SK-N-SH (cell line): Measurements from ENCODE around the gene IPPK. TPM values are rescaled to one million over a fixed set of nuclear protein-coding genes. Genes with fewer than 3 reads are reported as not detected.

Source experiments
- CTCF ChIA-PET: fragments of 300-600, 350-600 bp; formaldehyde crosslinking; extraction: SDS; loops from one replicate; lab custom pipeline; 2021; lab: Yijun Ruan, JAX
- POLR2A ChIA-PET: fragments of 350-600 bp; sonication (Branson Sonifier 250); formaldehyde crosslinking; extraction: SDS; loops from one replicate; lab custom pipeline; 2020; ENCODE audit warnings: antibody characterized with exemption, inconsistent platforms; lab: Yijun Ruan, JAX
- DNase-seq: peaks from one replicate; pipeline ENCODE4 v3.0.0; 2012
- H2AFZ ChIP-seq: fragments of 200-600 bp; sonication (generic); 2 replicates; pipeline ENCODE4 v1.8.1; 2016; ENCODE audit warnings: antibody characterized with exemption, mild to moderate bottlenecking, low read depth
- H3F3A ChIP-seq: fragments of 200-600 bp; sonication (generic); replicated peaks from 2 replicates; pipeline ENCODE3; 2016; ENCODE audit warnings: antibody characterized with exemption, mild to moderate bottlenecking; ENCODE audit not compliant: insufficient read depth
- H3K27ac ChIP-seq, 2 experiments: fragments of 200-500 bp in 1 of 2; fragments of 200-600 bp in 1 of 2; sonication (Bioruptor generic) in 1 of 2; sonication (generic), shearing (Covaris generic) in 1 of 2; 2 replicates each; pipeline versions ENCODE4 v1.5.1 to v1.6.1; 2014 to 2016; ENCODE audit warnings: low read depth in 2 of 2, inconsistent platforms in 1 of 2, low read length in 1 of 2, mild to moderate bottlenecking in 1 of 2, mixed read lengths in 1 of 2
- H3K27me3 ChIP-seq: fragments of 200-600 bp; sonication (generic), shearing (Covaris generic); 2 replicates; pipeline ENCODE4 v1.6.1; 2016; ENCODE audit warnings: mixed run types; ENCODE audit not compliant: insufficient read depth
- H3K36me3 ChIP-seq, 2 experiments: fragments of 200-500 bp in 1 of 2; fragments of 200-600 bp in 1 of 2; sonication (Bioruptor generic) in 1 of 2; sonication (generic) in 1 of 2; replicated peaks in 1 of 2; 2 replicates each; pipeline versions ENCODE3 to v1.5.1; 2014 to 2016; ENCODE audit warnings: low read length in 1 of 2, mild to moderate bottlenecking in 1 of 2; ENCODE audit not compliant: insufficient read depth in 2 of 2, control insufficient read depth in 1 of 2
- H3K4me1 ChIP-seq, 2 experiments: fragments of 200-500 bp in 1 of 2; fragments of 200-600 bp in 1 of 2; sonication (Bioruptor generic) in 1 of 2; sonication (generic), shearing (Covaris generic) in 1 of 2; 2 replicates each; pipeline versions ENCODE4 v1.5.1 to v1.6.1; 2014 to 2016; ENCODE audit warnings: low read depth in 1 of 2, low read length in 1 of 2, mixed run types in 1 of 2; ENCODE audit not compliant: insufficient read depth in 2 of 2, control insufficient read depth in 1 of 2
- H3K4me2 ChIP-seq: fragments of 200-600 bp; sonication (generic), shearing (Covaris generic); 2 replicates; pipeline ENCODE4 v1.6.1; 2017; ENCODE audit warnings: mixed run types
- H3K4me3 ChIP-seq, 2 experiments: fragments of 200-500 bp in 1 of 2; fragments of 200-600 bp in 1 of 2; sonication (Bioruptor generic) in 1 of 2; sonication (generic), shearing (Covaris generic) in 1 of 2; 2 replicates each; pipeline versions ENCODE4 v1.5.1 to v1.8.1; 2014 to 2016; ENCODE audit warnings: low read depth in 2 of 2, inconsistent platforms in 1 of 2, low read length in 1 of 2, mild to moderate bottlenecking in 1 of 2, mixed read lengths in 1 of 2, moderate library complexity in 1 of 2
- H3K79me2 ChIP-seq: fragments of 200-600 bp; sonication (generic); 2 replicates; pipeline ENCODE4 v1.8.1; 2017; ENCODE audit warnings: mild to moderate bottlenecking; ENCODE audit not compliant: insufficient read depth
- H3K9ac ChIP-seq: fragments of 200-600 bp; sonication (generic); 2 replicates; pipeline ENCODE4 v1.6.1; 2017; ENCODE audit warnings: mixed run types
- H3K9me2 ChIP-seq: fragments of 200-600 bp; sonication (generic); 2 replicates; pipeline ENCODE4 v1.6.1; 2017; ENCODE audit warnings: mixed run types
- H3K9me3 ChIP-seq: fragments of 200-600 bp; sonication (generic); 2 replicates; pipeline ENCODE4 v1.6.1; 2017; ENCODE audit warnings: mixed run types, mild to moderate bottlenecking, moderate library complexity
- H4K20me1 ChIP-seq: fragments of 200-600 bp; sonication (generic); 2 replicates; pipeline ENCODE4 v1.6.1; 2017; ENCODE audit warnings: mild to moderate bottlenecking, mixed run types; ENCODE audit not compliant: insufficient read depth
- CTCF ChIP-seq: fragments of 200-600 bp; sonication (generic); IDR thresholded peaks from 2 replicates; pipeline ENCODE4 v1.6.1; 2017; ENCODE audit warnings: antibody characterized with exemption, mild to moderate bottlenecking, moderate library complexity
- ELF1 ChIP-seq: IDR thresholded peaks from 2 replicates; pipeline ENCODE4 v1.4.0; 2012
- FOXJ3 ChIP-seq: sonication (generic); formaldehyde crosslinking; IDR thresholded peaks from 2 replicates; pipeline ENCODE4 v1.5.1; 2020; ENCODE audit warnings: mild to moderate bottlenecking, missing genetic modification reagents
- FOXM1 ChIP-seq: IDR thresholded peaks from 2 replicates; pipeline ENCODE4 v1.4.0; 2012; ENCODE audit warnings: low read depth, mild to moderate bottlenecking
- GABPA ChIP-seq: IDR thresholded peaks from 2 replicates; pipeline ENCODE4 v1.4.0; 2012; ENCODE audit warnings: low read depth, mild to moderate bottlenecking
- JUND ChIP-seq: IDR thresholded peaks from 2 replicates; pipeline ENCODE4 v1.4.0; 2012
- MAX ChIP-seq: IDR thresholded peaks from 2 replicates; pipeline ENCODE4 v1.4.0; 2012; ENCODE audit warnings: low read depth
- MXI1 ChIP-seq: IDR thresholded peaks from 2 replicates; pipeline ENCODE4 v1.6.1; 2012; ENCODE audit warnings: mild to moderate bottlenecking, low read depth, low read length, improper control_type of control experiment
- NFIC ChIP-seq: IDR thresholded peaks from 2 replicates; pipeline ENCODE4 v1.4.0; 2012; ENCODE audit warnings: borderline replicate concordance
- NRF1 ChIP-seq: IDR thresholded peaks from 2 replicates; pipeline ENCODE4 v1.6.1; 2012; ENCODE audit warnings: low read depth, mild to moderate bottlenecking, low read length
- PBX3 ChIP-seq: IDR thresholded peaks from 2 replicates; pipeline ENCODE4; 2012
- POLR2AphosphoS5 ChIP-seq: IDR thresholded peaks from 2 replicates; pipeline ENCODE4 v1.6.1; 2012; ENCODE audit warnings: low read depth, low read length
- RAD21 ChIP-seq: IDR thresholded peaks from 2 replicates; pipeline ENCODE4 v1.6.1; 2012; ENCODE audit warnings: mild to moderate bottlenecking, low read length
- REST ChIP-seq: IDR thresholded peaks from 2 replicates; pipeline ENCODE4 v1.6.1; 2012; ENCODE audit warnings: mild to moderate bottlenecking, low read depth, low read length, moderate library complexity
- RXRA ChIP-seq: IDR thresholded peaks from 2 replicates; pipeline ENCODE4 v1.4.0; 2012; ENCODE audit warnings: low read depth, mild to moderate bottlenecking, borderline replicate concordance
- TEAD4 ChIP-seq: IDR thresholded peaks from 2 replicates; pipeline ENCODE4 v1.4.0; 2012; ENCODE audit warnings: mild to moderate bottlenecking, borderline replicate concordance; ENCODE audit not compliant: insufficient read depth
- USF1 ChIP-seq: IDR thresholded peaks from 2 replicates; pipeline ENCODE4 v1.4.0; 2012; ENCODE audit warnings: low read depth, borderline replicate concordance
- USF2 ChIP-seq: fragments of 150-350 bp; IDR thresholded peaks from 2 replicates; pipeline ENCODE4 v1.6.1; 2017; ENCODE audit warnings: antibody characterized with exemption, low read length, low read depth, borderline replicate concordance
- WGBS: methylation state at CpG from one replicate; pipeline ENCODE4 v1.1.6; 2017; ENCODE audit warnings: low lambda C conversion rate; 5-methylcytosine and 5-hydroxymethylcytosine counted together
- polyA plus RNA-seq, 3 experiments: library from polyadenylated mRNA; depleted of rRNA; stranded (reverse); fragments of >200 nt; gene quantifications; 2 replicates each; pipeline ENCODE4 v1.2.3, GENCODE V29; 2012

The IPPK gene
- polyA plus RNA-seq, 1 of the 3 experiments (the other 2 are of a cell fraction) = 16.5 TPM

GRCh38 chr9:92613268-92614122 lies 56.4 kb downstream of the IPPK start:
- peaks cover 0 to 10% of the 10 kb centered on the region in 2 experiments; a peak in 2 of 4 replicates for H3K4me1 ChIP-seq
- H3K4me3 ChIP-seq = no peak overlapping the region
- no peak overlapping the region for H3K27ac ChIP-seq
- CTCF ChIA-PET = interaction anchor here (0.7 to 1.7 kb wide), 2 partner anchors 20 to 174 kb away, joined by 4 read pairs; no protein-coding TSS in a partner anchor
- POLR2A ChIA-PET = no interaction called here
- WGBS = 97% methylated on average over 22 of the region's 23 CpGs
- H4K20me1 ChIP-seq = no peaks in the 10 kb centered on the region
- H3K79me2 ChIP-seq = no peaks in the 10 kb centered on the region
- no peak overlapping the region for H2AFZ ChIP-seq
- H3F3A ChIP-seq = no peaks in the 10 kb centered on the region
- TF ChIP-seq REST = no peak
- TF ChIP-seq RAD21 = no peak
- no peak for TF ChIP-seq CTCF
- no peak for TF ChIP-seq ELF1
- no peak for TF ChIP-seq NFIC
- no peak for TF ChIP-seq PBX3
- TF ChIP-seq RXRA = no peak
- TF ChIP-seq, all 33 proteins: peak for 0
- DNase-seq = no peak
- Histone ChIP-seq H3K9ac (no peak overlapping the region), H3K9me3 (no peaks in the 10 kb centered on the region), H3K4me2 (no peak overlapping the region), H3K27me3 (no peaks in the 10 kb centered on the region), H3K9me2 (no peaks in the 10 kb centered on the region), H3K36me3 (peaks cover 3 to 70% of the 10 kb centered on the region in 2 experiments)

- H3F3A ChIP-seq = no peaks in the 10 kb centered on the region
- H3K9me2 ChIP-seq = no peaks in the 10 kb centered on the region
- no peaks in the 10 kb centered on the region for H3K27me3 ChIP-seq
- H3K36me3 ChIP-seq = peaks cover 3 to 63% of the 10 kb centered on the region in 2 experiments
- no peak overlapping the region; a peak in 1 of 4 replicates for H3K27ac ChIP-seq
- H3K4me1 ChIP-seq = peaks cover 0 to 17% of the 10 kb centered on the region in 2 experiments; a peak in 2 of 4 replicates
- H2AFZ ChIP-seq = no peak overlapping the region
- DNase-seq = no peak
- H3K9ac ChIP-seq = no peak overlapping the region
- ChIA-PET POLR2A (no interaction called here), CTCF (interaction anchor here (0.7 to 1.7 kb wide), 2 partner anchors 21 to 174 kb away, joined by 4 read pairs; no protein-coding TSS in a partner anchor)
- no peak overlapping the region for H3K4me2 ChIP-seq
- no peaks in the 10 kb centered on the region for H3K9me3 ChIP-seq
- no peaks in the 10 kb centered on the region for H3K79me2 ChIP-seq
- no peak overlapping the region for H3K4me3 ChIP-seq
- H4K20me1 ChIP-seq = no peaks in the 10 kb centered on the region
- 96% methylated on average over 11 of the region's 11 CpGs for WGBS
- TF ChIP-seq MXI1 (no peak), USF2 (no peak), NRF1 (no peak), FOXJ3 (CRISPR knock-in tag) (no peak), GABPA (no peak), POLR2AphosphoS5 (no peak), JUND (no peak), MAX (no peak), RXRA (no peak), NFIC (no peak), USF1 (no peak), FOXM1 (no peak), TEAD4 (no peak)
Measured at GRCh38 chr9:92612816-92613215, 57.1 kb downstream of the IPPK start.
